GM19455 (cell line): ENCODE data around the gene CNN2.

Source experiments
- ATAC-seq: cut with Tn5 transposase; IDR thresholded peaks from one replicate; pipeline ENCODE4 v1.9.1; 2021; ENCODE audit not compliant: unreplicated experiment

The CNN2 gene

DNA sequence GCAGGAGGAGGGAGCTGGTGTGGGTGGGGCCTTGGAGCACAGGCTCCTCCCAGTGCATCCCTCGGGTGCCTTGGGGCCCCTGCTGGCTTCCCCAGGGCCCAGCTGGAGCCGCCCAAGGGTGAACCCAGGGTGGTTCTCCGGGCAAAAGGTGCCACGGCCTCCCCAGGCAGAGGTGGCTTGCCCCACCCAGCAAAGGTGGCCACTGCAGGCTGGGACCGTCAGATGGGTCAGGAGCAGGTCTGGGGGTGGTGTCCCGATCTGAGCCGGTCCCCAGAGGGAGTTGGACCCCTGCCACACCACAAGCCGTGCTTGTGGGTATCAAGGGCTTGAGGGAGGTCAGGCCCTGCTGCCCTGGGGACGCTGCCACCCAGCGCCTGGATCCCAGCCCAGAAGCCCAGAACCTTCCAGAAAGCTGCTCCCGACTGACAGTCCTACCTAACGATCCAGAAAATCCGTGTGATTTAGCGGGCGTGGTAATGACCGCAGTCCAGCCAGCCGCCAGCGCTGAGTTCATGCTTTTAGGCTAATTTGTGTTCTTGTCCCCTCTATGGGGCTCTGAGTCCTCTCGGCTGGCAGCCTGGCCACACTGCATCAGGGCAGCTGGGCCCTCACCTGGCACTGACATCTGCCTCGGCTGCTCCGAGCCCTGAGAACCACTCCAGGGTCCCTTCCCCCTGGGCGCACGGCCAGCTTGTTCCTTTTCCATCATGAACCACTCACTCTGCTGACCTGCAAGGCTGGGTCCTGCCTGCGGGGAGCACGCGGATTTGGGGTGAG, 31.2 kb upstream of the CNN2 start:
- no peak for ATAC-seq

DNA sequence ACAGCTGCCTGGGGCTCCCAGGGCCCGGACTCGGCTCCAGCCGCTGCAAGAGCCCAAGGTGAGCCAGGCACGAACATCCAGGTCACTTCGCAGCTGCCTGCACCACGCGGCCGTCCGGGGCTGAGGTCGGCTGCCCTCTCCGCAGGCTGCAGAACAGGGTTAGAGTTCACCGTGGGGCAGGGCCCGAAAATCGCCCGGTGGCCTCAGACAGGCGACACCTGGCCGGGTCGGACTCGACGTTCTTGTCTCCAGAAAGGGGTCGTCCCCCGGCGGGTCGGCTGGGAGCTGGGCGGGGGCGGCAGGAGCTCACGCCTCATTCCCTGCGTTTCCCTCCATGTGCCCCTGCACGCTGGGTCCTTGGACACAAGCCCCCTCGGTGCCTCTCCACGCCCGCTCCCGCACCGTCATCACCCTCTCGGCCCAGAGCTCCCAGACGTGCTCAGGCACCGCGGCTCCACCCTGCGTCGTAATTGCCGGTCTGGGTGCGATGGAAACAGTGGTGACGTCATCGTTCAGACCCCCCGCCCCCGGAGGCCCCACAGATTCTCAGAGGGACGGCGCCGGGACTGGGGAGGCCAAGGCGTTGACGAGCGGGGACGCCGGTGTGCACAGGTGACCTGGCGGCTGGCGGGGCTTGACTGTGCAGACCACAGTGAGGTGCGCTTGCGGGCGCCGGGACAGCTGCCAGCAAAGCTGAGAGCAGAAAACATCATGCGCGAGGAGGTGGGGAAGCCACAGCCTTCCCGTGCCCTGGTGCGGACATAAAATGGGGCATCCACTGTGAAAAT, 30.2 kb upstream of the CNN2 start:
- ATAC-seq, result no peak

DNA sequence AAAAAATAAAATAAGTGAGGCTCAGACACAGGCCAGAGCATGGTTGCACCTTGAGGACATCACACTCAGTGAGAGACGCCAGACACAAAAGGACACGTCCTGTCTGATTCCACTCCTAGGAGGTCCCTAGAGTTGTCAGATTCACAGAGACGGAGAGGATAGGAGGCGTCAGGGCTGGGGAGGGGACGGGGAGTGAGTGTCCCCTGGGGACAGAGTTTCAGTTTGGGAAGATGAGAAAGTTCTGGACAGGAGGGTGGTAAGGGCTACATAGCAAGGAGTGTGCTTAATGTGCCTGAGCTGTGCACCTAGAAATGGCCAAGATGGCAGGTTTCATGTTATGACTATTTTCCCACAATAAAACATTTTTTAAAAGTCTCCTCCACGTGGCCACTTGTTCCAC, 28.3 kb upstream of the CNN2 start:
- ATAC-seq, result no peak

DNA sequence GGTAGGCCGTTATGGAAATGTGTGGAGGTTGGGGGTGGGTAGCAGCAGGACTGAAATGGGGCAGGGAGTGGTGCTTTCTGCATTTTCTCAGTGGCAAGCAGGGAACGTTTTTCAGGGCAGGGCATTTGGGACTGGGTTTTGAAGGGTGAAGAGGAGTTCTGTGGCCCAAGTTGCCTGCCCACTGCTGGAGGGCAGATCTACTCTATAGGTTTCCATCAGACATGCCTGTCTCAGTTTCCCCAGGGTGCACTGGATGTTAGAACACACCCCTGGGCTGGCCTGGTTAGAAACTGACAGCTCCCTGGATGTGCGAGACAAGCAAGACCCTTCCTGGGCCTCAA, 27.1 kb upstream of the CNN2 start:
- no peak for ATAC-seq

DNA sequence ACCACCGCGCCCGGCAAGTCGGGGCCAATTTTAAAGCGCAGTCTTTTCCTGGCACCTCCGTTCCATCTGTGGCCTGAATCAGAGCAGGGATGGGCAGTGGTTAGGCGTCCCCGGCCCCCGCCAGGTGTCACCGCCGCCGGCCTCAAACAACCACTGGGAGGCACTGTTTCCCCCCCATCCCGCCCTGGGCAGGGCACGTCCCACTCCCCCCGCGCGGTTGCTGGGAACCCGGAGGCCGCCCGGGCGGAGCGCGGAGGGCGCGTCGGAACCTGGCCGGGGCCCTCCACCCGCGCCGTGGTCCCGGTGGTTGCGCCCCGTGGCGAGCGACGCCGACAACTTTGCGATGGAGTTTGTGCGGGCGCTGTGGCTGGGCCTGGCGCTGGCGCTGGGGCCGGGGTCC, 26.3 kb upstream of the CNN2 start, which contains the start of gene GRIN3B:
TSS of gene GRIN3B (plus strand) at position 325 of the 400 bp plus-strand sequence. CDS start at position 344, 19 bp downstream.
- ATAC-seq, result no peak

DNA sequence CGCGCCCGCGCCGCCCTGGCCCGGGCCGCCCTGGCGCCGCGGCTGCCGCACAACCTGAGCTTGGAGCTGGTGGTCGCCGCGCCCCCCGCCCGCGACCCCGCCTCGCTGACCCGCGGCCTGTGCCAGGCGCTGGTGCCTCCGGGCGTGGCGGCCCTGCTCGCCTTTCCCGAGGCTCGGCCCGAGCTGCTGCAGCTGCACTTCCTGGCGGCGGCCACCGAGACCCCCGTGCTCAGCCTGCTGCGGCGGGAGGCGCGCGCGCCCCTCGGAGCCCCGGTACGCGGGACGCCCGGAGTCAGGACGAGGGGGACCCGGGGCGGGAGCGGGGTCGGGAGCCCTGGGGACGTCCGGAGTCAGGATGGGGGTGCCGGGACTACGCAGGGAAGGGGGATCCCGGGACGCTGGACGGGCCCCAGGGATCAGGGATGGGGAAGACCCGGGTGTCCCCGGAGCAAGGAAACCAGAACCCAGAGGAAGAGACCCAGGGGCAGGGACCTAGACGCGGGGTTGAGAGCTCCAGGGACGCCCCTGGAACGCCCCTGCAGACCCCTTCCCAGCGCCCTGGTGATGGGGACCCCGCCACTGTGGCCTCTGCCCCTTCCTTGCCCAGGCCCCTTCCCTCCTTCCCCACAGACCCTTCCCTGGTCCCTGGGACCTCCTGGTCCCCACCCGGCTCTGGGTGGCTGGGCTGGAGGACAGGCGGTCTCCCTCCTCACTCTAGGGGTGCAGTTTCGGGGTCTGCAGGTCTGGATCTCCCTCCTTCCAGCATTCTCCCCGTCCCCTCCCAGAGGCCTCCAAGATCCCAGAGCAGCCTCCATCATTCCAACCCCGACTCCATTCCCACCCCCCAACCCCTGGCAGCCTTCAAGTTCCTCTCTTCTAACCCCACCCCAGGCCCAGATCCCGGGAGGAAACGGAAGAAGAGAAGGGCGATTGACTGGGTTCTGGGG, 25.5 kb upstream of the CNN2 start:
- ATAC-seq, result no peak

DNA sequence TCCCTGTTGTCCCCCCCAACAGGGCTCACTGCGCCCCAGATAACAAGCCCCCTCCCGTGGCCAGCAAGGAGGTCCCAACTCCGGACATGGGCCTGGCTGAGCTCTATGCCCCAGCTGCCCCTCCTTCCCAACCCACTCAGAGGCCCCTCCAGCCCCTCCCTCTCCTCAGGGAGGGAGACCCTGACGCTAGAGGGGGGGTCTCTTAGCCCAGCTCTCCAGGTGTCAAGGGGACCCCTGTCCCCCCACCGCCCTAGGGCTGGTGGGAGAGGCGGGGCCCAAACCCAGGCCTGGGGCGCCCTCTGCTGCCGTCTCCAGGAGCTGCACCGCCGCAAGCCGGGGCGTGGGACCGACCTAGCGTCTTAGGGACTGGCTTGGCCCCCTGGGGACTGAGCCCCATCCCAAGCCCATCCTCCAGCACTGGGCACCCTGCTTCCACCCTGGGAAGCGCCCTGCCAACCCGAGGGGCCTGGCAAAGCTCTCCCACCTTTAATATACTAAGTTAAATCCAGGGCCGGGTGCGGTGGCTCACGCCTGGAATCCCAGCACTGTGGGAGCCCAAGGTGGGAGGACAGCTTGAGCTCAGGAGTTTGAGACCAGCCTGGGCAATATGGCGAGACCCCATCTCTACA, 24.8 kb upstream of the CNN2 start:
- ATAC-seq, result no peak

DNA sequence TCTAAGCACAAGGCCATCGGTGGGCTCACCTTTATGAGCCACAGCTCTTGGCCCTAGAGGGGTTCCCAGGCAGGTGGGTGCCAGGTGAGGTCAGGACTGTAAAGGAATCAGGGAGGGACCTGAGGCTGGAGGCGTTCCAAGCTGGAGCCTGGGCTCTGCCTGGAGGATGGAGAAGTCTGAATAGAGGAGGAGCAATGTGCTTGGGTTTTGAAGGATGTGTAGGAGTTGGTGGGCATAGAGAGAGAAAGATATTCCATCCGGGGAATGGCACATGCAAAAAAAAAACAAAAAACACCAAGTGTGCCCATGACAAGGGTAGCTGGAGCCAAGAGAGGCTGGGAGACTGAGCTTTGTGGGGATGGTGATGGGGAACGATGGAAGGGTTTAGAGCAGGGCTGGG, 23.8 kb upstream of the CNN2 start:
- ATAC-seq, result no peak

DNA sequence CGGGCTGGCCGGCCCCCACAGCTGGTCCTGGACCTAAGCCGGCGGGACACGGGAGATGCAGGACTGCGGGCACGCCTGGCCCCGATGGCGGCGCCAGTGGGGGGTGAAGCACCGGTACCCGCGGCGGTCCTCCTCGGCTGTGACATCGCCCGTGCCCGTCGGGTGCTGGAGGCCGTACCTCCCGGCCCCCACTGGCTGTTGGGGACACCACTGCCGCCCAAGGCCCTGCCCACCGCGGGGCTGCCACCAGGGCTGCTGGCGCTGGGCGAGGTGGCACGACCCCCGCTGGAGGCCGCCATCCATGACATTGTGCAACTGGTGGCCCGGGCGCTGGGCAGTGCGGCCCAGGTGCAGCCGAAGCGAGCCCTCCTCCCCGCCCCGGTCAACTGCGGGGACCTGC, 23.1 kb upstream of the CNN2 start:
- no peak for ATAC-seq

DNA sequence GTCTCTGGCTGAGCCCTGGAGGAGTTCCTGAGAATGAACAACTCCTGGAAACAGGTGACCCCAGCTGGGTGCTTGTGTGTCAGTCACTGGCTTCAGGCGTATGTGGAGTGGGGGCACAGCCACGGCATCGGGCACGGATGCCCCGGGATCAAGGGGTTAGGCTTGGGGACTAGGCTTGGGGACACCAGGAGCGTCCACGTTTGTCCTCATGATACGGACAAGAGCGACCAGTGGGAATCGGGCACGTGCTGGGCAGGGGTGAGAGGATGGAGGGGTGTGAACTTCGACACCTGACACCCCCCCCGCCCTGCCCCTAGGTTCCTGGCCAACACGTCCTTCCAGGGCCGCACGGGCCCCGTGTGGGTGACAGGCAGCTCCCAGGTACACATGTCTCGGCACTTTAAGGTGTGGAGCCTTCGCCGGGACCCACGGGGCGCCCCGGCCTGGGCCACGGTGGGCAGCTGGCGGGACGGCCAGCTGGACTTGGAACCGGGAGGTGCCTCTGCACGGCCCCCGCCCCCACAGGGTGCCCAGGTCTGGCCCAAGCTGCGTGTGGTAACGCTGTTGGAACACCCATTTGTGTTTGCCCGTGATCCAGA, 22.1 kb upstream of the CNN2 start:
- ATAC-seq, result no peak

DNA sequence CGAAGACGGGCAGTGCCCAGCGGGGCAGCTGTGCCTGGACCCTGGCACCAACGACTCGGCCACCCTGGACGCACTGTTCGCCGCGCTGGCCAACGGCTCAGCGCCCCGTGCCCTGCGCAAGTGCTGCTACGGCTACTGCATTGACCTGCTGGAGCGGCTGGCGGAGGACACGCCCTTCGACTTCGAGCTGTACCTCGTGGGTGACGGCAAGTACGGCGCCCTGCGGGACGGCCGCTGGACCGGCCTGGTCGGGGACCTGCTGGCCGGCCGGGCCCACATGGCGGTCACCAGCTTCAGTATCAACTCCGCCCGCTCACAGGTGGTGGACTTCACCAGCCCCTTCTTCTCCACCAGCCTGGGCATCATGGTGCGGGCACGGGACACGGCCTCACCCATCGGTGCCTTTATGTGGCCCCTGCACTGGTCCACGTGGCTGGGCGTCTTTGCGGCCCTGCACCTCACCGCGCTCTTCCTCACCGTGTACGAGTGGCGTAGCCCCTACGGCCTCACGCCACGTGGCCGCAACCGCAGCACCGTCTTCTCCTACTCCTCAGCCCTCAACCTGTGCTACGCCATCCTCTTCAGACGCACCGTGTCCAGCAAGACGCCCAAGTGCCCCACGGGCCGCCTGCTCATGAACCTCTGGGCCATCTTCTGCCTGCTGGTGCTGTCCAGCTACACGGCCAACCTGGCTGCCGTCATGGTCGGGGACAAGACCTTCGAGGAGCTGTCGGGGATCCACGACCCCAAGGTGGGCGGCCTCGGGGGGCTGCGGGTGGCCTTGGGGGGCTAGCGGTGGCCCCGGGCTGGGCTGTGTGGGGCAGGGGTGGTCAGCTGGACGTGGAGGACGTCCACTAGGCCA, 21.4 kb upstream of the CNN2 start:
- ATAC-seq, result no peak

DNA sequence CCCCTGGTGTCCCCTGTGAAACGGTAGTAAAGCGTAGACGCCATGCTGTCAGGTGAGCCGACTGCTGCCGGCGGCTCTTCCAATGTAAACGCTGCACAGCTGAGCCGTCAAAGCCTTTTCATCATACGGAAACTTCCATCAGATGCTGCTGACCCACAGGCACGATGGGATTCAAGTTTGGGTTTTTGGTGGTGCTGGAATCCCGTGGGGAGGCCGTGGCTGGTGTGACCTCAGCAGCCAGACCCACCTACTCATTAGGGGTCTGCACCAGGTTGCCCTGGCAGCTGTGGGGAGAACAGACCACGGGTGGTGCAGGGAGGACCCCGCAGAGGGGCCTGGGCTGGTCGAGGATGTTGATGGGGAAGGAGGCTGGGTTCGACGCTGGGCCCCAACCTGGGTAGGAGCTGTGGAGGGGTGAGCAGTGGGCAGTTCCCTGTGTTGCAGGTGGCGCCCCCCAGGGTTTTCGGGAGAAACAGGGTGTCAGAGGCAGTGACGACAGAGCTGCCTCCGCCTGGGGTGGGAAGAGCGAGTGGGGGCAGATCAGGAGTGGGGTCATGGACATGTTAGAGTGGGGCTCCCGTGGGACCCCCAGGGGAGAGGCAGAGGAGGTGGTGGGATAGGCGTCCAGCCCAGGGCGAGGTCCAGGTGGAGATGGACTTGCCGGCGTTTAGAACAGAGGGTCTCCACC, 19.6 kb upstream of the CNN2 start:
- ATAC-seq, result no peak

DNA sequence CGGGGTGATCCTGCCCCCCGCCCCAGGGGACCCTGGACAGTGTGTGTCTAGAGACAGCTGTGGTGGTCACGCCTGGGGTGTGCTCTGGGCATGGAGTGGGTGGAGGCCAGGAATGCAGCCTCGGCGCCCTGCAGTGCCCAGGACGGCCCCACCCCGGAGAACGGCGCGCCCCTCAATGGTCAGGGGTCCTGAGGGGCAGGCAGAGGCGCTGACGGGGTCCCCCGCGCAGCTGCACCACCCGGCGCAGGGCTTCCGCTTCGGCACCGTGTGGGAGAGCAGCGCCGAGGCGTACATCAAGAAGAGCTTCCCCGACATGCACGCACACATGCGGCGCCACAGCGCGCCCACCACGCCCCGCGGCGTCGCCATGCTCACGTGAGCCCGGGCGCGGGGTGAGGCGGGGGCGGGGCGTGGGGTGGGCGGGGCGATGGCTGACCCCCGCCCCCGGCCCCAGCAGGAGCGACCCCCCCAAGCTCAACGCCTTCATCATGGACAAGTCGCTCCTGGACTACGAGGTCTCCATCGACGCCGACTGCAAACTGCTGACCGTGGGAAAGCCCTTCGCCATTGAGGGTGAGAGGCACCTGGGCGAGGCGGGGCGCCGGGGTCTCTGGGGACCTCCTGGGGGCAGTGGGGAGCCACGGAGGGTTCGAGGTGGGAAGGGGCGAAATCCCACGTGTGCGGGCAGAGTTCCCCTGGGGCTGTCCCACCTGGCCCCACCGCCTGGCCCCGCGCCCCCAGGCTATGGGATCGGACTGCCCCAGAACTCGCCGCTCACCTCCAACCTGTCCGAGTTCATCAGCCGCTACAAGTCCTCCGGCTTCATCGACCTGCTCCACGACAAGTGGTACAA, 18.8 kb upstream of the CNN2 start:
- ATAC-seq, result no peak

DNA sequence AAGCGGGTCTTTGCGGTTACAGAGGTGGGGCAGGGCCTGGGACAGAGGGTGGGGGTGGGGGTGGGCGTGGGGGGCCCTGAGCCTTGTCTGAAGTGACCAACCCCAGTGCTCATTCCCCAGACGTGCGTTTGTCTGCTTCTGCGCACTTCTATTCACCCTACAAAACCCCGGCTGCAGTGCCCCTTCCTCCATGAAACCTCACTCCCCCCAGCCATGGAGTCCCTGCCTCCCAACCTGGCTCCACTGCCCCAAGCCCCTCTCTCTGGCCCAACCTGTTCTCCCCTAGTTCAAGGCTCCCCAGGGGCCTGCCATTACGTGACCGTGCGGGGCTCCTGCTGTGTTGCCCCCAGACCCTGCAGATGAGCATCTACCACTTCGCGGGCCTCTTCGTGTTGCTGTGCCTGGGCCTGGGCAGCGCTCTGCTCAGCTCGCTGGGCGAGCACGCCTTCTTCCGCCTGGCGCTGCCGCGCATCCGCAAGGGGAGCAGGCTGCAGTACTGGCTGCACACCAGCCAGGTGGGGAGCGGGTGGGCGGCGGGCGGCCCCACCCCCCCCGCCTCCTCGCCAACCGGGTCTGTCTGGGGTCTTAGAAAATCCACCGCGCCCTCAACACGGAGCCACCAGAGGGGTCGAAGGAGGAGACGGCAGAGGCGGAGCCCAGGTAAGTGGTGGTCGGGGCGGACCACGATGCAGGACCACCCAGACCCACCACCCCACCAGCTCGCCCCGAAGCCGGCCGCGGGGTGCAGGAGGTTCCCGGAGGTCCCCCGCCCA, 18.0 kb upstream of the CNN2 start:
- no peak for ATAC-seq

DNA sequence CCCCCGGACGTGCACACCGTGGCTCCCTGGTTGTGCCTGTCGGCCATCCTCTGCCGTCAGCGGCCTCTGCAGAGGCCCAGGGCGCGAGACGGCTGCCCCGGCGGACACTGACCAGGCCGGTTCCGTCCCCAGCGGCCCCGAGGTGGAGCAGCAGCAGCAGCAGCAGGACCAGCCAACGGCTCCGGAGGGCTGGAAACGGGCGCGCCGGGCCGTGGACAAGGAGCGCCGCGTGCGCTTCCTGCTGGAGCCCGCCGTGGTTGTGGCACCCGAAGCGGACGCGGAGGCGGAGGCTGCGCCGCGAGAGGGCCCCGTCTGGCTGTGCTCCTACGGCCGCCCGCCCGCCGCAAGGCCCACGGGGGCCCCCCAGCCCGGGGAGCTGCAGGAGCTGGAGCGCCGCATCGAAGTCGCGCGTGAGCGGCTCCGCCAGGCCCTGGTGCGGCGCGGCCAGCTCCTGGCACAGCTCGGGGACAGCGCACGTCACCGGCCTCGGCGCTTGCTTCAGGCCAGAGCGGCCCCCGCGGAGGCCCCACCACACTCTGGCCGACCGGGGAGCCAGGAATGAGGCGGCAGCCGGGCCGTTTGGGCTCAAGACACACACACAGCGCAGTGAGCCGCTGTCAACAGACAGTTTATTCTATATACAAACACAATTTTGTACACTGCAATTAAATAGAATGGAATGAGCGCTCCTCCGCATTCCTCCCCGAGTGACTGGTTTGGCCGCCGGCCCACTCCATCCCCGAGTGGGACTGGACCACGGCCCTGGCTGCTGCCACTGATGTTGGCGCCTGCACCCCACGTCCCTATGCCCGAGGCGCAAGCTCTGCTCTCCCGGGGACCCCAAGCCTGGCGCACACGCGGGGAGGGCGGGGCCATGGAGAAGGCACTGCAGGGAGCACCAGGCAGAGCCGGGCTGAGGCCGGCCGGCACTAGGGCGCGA, 17.1 kb upstream of the CNN2 start:
- ATAC-seq, result no peak

DNA sequence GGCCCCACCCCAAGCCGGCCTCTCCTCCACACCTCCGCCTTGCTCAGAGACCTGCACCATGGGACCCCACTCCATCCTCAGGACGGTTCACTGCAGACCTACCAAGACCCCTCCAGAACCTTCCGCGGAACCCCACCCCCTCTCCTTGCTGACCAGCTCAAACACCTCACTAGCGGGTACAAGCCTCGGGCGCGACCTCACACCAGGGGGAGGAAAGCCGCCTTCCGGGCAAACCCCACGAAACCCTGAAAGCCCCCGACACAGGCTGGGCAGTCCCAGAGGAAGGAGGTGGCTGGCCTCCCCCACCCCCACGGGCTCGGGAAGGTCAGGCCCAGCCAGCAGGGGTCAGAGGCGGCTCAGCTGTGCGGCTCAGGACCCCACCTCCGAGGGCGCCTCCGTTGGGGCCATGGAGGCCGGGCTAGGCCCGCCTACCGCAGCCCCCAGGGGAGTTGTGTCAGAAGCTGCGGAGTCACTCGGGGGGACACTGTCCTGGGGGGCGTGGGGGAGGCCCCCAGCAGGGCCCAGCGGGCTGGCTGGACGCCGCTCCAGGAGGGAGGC, 16.3 kb upstream of the CNN2 start:
- ATAC-seq, result no peak
